ENCODE data around the gene CACNA1S.

DNA sequence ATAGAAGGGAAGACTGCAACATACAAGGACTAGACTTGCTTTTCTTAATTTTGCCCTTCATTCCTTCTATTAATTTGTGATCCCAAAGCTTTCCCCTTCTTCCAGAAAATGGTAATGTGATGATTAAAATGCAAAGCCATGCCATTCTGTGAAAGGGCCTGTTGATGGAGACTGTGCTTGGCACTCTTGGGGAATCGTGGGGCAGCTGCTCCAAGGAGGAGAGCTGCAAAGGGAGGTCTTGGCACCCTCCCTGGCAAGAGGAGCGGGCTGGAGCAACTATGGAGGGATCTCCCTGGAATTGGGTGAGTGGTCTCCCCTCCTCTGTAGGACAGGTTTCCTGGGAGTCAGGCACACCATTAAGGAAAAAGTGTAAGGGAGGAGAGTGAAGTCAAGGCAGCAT lies 16.6 kb downstream of the CACNA1S start:
- no peak for TF ChIP-seq CTCF (IDR thresholded peaks at IDR 0.05; ENCODE audit: low read length)
- TF ChIP-seq EZH2 (IDR thresholded peaks at IDR 0.05; ENCODE audit: borderline replicate concordance, low read length) = no peak
